ENCODE results near the gene EPHB6. TPM values are rescaled to one million over a fixed set of nuclear protein-coding genes. Genes with fewer than 3 reads are reported as not detected.

The EPHB6 gene
- polyA plus RNA-seq, 1 of the 3 experiments (the other 2 are of a cell fraction) = 1.8 TPM

DNA sequence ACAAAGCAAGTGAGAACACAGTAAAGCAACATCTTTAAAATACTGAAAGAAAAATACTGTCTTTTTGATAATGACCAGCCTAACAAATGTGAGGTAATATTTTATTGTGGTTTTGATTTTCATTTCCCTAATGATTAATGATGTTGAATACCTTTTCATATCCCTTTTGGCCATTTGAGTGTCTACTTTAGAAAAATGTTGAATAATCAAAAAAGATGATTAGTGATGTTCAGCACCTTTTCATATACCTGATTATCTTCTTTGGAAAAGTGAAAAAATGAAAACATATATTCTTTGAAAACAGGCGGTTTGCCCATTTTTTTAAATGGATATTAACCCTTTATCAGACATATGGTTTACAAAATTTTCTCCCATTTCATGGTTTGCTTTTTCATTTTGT, 32.2 kb upstream of the EPHB6 start:
- DNase-seq = no peak
- TF ChIP-seq CTCF (IDR thresholded peaks at IDR 0.05) (no peak), FOXJ3 (CRISPR knock-in tag; IDR thresholded peaks at IDR 0.05) (no peak), GATA2 (CRISPR knock-in tag; IDR thresholded peaks at IDR 0.05) (no peak), IRF3 (IDR thresholded peaks at IDR 0.05; ENCODE audit: low read depth, low read length) (no peak), ZBTB33 (IDR thresholded peaks at IDR 0.05; ENCODE audit: borderline replicate concordance, low read depth) (no peak), TEAD4 (IDR thresholded peaks at IDR 0.05; ENCODE audit: borderline replicate concordance, insufficient read depth) (no peak), SIN3A (IDR thresholded peaks at IDR 0.05; ENCODE audit: borderline replicate concordance, low read depth, low read length) (no peak)
- TF ChIP-seq, protein P1, sequence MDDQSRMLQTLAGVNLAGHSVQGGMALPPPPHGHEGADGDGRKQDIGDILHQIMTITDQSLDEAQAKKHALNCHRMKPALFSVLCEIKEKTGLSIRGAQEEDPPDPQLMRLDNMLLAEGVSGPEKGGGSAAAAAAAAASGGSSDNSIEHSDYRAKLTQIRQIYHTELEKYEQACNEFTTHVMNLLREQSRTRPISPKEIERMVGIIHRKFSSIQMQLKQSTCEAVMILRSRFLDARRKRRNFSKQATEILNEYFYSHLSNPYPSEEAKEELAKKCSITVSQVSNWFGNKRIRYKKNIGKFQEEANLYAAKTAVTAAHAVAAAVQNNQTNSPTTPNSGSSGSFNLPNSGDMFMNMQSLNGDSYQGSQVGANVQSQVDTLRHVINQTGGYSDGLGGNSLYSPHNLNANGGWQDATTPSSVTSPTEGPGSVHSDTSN (IDR thresholded peaks at IDR 0.05) = no peak
- POLR2A ChIA-PET = no interaction called here
- Histone ChIP-seq H3K9me2 (no peaks in the 10 kb centered on the region; the same call in 1 of the 2 replicates), H3K4me1 (ENCODE audit: control insufficient read depth in 1 of 2, insufficient read depth in 2 of 2, low read depth in 1 of 2, low read length in 1 of 2) (no peaks in the 10 kb centered on the region; a peak in 1 of 4 replicates), H3K4me2 (no peak overlapping the region), H3K9ac (no peak overlapping the region), H3K36me3 (replicated peaks in 1 of 2; ENCODE audit: control insufficient read depth in 1 of 2, insufficient read depth in 2 of 2, low read length in 1 of 2) (no peaks in the 10 kb centered on the region), H3K79me2 (ENCODE audit: insufficient read depth) (no peaks in the 10 kb centered on the region), H3K27ac (ENCODE audit: low read depth in 2 of 2, low read length in 1 of 2) (no peak overlapping the region), H2AFZ (ENCODE audit: low read depth) (no peak overlapping the region), H3K9me3 (no peaks in the 10 kb centered on the region), H3K27me3 (ENCODE audit: insufficient read depth) (no peaks in the 10 kb centered on the region), H4K20me1 (ENCODE audit: insufficient read depth) (no peaks in the 10 kb centered on the region), H3F3A (replicated peaks; ENCODE audit: insufficient read depth) (no peaks in the 10 kb centered on the region), H3K4me3 (ENCODE audit: low read depth in 2 of 2, low read length in 1 of 2) (no peak overlapping the region)
- WGBS (ENCODE audit: low lambda C conversion rate) = 1% methylated on average over 1 of the region's 1 CpG
- CTCF ChIA-PET = no interaction called here

GRCh38 chr7:142827951-142828500, 26.9 kb upstream of the EPHB6 start:
- POLR2A ChIA-PET = interaction anchor here (1.0 kb wide), 1 partner anchor 15 kb away, joined by 3 read pairs; no protein-coding TSS in a partner anchor
- WGBS (ENCODE audit: low lambda C conversion rate) = 15% methylated on average over 1 of the region's 1 CpG
- peaks cover 0 to 2% of the 10 kb centered on the region in 2 experiments; a peak in 1 of 4 replicates for H3K4me1 ChIP-seq (ENCODE audit: control insufficient read depth in 1 of 2, insufficient read depth in 2 of 2, low read depth in 1 of 2, low read length in 1 of 2)

More at GRCh38 chr7:142827951-142828500, 26.9 kb upstream of the EPHB6 start:
- Histone ChIP-seq H2AFZ (ENCODE audit: low read depth) (no peak overlapping the region), H3K9me2 (no peaks in the 10 kb centered on the region), H3K4me2 (no peak overlapping the region), H3K4me3 (ENCODE audit: low read depth in 2 of 2, low read length in 1 of 2) (no peak overlapping the region), H4K20me1 (ENCODE audit: insufficient read depth) (no peaks in the 10 kb centered on the region), H3K9ac (no peak overlapping the region), H3F3A (replicated peaks; ENCODE audit: insufficient read depth) (no peaks in the 10 kb centered on the region), H3K36me3 (replicated peaks in 1 of 2; ENCODE audit: control insufficient read depth in 1 of 2, insufficient read depth in 2 of 2, low read length in 1 of 2) (no peaks in the 10 kb centered on the region), H3K9me3 (no peaks in the 10 kb centered on the region), H3K27me3 (ENCODE audit: insufficient read depth) (no peaks in the 10 kb centered on the region; the same call in 1 of the 2 replicates), H3K79me2 (ENCODE audit: insufficient read depth) (no peaks in the 10 kb centered on the region), H3K27ac (ENCODE audit: low read depth in 2 of 2, low read length in 1 of 2) (no peak overlapping the region)
- DNase-seq = no peak
- TF ChIP-seq EP300 (IDR thresholded peaks at IDR 0.05; ENCODE audit: borderline replicate concordance in 1 of 2, low read depth in 1 of 2, low read length in 1 of 2) (no peak), POLR2AphosphoS5 (IDR thresholded peaks at IDR 0.05; ENCODE audit: low read depth, low read length) (no peak), FOXJ3 (CRISPR knock-in tag; IDR thresholded peaks at IDR 0.05) (no peak), GATA2 (CRISPR knock-in tag; IDR thresholded peaks at IDR 0.05) (no peak), CHD2 (IDR thresholded peaks at IDR 0.05; ENCODE audit: low read length, partially characterized antibody) (no peak), SIN3A (IDR thresholded peaks at IDR 0.05; ENCODE audit: borderline replicate concordance, low read depth, low read length) (no peak), CTCF (IDR thresholded peaks at IDR 0.05) (no peak), MAX (IDR thresholded peaks at IDR 0.05; ENCODE audit: low read depth) (no peak), YY1 (IDR thresholded peaks at IDR 0.05; ENCODE audit: low read depth) (no peak), NFIC (IDR thresholded peaks at IDR 0.05; ENCODE audit: borderline replicate concordance) (no peak)
- TF ChIP-seq, protein P2, sequence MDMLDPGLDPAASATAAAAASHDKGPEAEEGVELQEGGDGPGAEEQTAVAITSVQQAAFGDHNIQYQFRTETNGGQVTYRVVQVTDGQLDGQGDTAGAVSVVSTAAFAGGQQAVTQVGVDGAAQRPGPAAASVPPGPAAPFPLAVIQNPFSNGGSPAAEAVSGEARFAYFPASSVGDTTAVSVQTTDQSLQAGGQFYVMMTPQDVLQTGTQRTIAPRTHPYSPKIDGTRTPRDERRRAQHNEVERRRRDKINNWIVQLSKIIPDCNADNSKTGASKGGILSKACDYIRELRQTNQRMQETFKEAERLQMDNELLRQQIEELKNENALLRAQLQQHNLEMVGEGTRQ (IDR thresholded peaks at IDR 0.05; ENCODE audit: borderline replicate concordance, low read depth, low read length) = no peak
- CTCF ChIA-PET = interaction anchor here (0.6 to 1.6 kb wide), 5 partner anchors 11 to 196 kb away, joined by 3 to 6 read pairs (median 4); no protein-coding TSS in a partner anchor
